GM18858 (cell line): ENCODE results near the gene FOXP2.
"Not testable (repeated sequence)": the region's sequence is repeated elsewhere in the genome, so short reads cannot be mapped to it uniquely, and the experiment has no call there.

Experiments used
- ATAC-seq: cut with Tn5 transposase; IDR thresholded peaks from one replicate; pipeline ENCODE4 v1.9.1; 2021; ENCODE audit not compliant: unreplicated experiment

FOXP2 gene

DNA sequence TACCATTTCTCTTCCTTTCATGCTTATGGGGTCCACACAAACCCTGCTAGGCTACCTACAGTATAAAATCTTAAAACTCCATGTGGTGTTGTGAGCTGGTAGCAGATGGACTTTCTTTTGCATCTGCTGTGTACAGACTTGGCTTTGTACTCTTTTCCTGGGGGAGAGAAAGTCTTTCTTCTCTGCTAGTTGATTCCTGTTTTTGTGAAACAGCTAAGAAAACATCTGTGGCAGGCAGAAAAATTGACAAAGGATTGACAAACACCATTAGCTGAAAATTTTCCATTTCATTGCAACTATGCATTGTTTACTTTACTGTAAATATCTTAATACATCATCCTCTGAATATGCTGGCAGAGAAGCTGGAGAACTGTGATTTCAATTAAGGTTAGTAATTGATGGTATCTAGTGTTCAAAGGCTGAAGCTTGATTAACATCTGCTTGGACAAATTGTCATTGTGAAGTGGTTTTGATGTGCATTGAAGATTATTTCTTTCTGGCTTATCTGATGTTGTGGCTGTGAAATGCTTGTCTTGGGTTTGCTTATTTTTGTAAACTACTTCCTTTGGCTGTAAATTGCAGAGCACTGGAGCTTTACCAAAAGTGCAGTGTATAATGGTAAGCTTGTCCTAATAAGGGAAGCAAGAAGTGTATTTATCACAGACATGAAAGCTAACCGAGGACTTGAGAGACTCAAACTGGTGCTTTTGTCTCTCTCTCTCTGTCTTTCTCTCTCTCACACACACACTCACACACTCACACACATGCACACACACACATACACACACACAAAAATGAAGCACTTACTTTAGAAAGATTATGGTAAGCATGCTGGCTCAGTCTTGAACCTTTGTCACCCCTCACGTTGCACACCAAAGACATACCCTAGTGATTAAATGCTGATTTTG lies at the start of gene FOXP2:
Gene FOXP2 (plus strand): TSS at position 660 of the 908 bp plus-strand sequence. CDS start 11,697 bp downstream, outside the sequence.
- ATAC-seq, result no peak

DNA sequence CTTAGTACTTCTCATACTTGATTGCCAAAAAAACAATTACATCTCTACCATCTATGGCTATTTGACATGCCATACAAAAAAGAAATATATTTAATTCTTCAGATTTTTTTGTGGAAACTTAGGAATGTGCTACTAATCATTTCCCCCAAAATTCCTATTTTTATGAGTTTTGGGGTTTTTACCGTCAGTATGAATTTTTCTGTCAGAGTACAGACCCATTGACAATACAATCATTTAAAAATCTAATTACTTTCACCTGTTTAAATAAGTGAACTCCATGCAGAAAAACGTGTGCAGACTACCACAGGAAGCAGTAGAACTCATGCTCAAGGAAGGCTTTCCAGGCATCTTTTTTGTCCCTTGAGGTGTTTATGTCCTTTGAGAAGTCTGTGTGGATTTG lies 48.8 kb upstream of the FOXP2 start:
- ATAC-seq, result no peak

DNA sequence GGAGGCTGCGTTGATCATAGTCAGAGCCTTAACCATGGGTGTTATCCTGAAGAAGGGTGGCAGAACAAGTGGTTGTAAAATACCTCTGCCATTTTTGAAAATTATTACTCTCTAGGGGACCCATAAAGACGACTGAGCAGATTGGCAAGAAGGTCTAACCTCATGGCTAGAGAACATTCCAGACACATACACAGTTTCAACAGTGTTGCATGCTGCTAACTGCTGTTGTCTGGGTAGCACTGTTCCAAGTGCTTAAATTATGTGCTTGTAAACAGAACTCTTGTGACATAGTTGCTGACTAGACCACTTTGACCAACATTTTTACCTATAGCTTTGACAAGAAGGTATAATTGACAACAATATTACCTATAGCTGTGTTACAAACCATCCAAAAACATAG lies 46.1 kb upstream of the FOXP2 start:
- ATAC-seq, result no peak

DNA sequence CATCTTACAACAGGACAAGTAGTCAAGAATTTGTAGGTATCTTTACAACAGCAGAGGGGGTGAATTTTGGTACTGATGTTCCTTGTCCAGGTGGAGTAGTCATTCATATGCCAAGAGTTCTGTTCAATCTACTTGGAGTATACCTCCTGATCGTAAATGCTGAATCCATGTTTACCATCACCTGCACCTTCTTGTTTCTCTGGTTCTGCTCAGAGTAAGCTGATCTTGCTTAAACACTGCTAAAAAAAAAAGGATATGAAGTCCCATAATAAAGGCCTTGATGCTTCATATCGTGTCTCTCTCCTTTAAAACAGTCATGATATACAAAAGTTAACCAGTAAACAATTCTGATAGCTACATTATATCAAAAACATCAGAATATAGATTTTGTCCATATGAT lies 45.3 kb upstream of the FOXP2 start:
- no peak for ATAC-seq

DNA sequence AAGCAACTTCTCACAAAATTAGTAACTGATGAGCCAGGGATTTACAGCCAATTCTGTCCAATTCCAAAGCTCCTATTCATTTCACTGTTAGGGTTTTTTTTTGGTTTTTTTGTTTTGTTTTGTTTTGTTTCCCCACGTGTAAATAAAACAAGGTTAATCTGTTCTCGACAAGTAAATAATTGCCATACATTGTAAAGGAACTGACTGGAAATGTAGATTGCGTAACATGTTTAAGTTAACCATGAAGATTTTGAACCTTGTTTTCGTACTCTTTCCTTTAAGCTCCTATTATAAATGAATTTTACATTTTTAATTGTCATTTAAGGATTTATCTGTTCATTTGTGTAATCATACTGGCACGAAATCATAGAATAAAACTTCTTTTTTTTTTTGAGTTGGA lies 42.0 kb upstream of the FOXP2 start:
- no peak for ATAC-seq

DNA sequence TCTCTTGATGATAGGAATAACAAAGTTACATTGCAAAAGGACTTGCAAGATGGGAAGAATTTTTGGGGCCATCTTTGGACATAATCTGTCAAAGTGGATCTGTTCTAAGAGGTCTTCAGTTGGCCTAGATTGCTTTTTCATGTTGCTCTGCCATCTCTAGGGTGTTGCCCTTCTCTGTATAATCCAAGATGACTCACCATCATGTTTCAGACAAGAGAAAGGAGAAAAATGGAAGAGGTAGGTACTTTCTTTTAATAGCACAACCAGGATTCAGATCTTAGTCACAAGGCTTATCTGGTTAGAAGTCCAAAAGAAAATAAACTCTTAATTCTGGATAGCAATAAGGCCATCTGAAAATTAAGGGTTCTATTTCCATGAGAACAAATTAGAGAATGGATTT lies 38.7 kb upstream of the FOXP2 start:
- ATAC-seq, result no peak

DNA sequence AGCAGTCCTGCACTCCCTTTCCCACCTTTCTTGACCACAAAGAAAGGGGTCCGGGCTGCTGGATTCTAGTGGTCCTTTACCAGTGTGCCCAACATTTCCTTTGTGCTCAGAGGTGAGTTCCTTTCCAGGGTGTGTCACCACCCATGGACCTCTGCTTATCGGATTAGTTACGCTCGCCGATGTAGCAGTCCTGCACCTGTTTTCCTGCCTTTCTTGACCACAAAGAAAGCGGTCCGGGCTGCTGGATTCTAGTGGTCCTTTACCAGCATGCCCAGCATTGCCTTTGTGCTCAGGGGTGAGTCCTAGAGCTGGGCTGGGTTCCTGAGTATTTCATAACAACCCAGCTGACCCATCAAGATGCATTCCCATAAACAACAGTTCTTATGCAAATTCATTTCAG lies 30.7 kb upstream of the FOXP2 start:
- ATAC-seq, result not testable (repeated sequence)

DNA sequence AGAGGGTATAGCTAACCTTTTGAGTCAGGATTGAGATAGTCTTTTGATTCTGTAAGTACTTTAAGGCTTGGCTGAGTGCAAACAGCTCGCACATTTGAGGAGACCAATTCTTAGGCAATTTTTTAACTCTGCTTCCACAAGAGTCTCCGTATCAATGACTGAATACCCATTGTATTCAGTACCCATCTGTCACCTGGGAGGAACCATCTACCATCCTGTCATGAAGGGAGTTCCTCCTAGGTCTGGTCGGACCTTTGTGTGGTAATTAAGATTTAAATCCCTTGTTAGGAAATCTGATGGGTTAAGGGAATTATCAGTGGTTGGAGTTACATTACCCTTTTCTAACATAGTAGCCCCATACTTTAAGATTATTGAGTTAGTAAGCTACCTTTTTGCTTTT lies 30.3 kb upstream of the FOXP2 start:
- ATAC-seq, result not testable (repeated sequence)

DNA sequence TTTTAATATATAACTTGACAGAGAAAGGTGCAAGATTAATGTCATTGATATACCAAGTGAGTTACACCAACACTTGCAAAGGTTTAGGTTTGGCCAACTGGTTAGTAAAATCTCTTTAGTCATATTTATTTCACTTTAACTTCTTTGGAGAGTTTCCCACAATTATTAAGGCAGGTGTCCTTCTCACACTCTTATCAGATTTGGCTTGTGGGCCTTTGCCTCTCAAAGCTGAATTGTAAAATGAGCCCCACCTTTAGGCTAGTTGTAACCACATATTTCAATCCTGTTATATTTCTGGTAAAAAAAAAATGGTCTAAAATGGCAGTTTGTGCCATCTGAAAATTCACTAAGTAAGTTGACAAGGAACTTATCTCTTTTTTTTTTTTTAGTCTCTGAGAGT lies 26.6 kb upstream of the FOXP2 start:
- ATAC-seq, result no peak

DNA sequence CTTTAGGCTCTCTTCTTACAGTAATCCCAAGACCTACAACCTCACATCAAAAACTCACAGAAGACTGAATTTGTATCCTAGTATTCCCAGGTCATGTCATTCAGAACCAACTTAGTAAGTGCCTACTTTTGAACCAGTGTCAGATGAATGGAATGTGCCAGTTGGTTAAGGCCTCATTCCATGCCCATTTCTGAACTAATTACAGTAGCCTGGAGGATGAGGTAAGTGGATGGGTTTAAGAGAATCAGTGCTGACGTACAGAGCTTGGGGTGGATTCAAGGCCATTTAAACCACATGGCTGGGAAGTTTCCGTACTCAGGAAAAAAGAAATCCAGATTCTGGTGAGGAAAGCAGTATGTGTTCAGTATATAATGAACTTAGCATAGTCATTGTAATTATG lies 21.9 kb upstream of the FOXP2 start:
- ATAC-seq, result no peak

DNA sequence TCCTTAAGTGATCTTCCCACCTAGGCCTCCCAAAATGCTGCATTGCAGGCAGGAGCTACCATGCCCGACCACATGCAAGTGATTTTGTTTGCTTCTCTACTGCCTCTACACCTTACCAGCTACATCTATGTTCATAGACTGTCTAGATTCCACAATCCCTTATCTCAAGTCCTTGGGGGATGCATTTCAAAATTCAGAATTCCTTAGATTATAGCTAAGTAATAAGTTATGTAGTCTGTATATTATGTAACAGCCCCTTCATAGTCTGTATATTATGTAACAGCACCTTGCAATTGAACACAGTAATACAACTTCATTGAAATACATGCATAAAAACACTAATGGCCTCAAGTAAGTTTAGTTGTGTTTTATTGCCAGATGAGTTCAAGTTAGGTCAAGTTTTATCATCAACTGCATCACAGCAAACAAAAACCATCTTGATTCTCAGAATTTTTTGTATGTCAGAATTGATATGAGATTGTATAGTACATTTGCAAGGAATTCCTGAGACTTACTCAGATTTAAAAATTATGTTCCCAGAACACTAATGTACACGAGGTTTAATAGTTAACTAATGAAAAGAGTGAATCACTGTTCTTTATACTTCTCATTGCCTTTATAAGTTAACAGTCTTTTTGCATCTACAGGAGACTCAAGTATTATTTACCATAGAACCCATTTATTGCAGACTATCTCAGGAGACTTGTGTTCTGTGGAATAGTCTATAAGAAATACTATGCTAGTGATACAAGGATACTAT lies 11.6 kb upstream of the FOXP2 start:
- ATAC-seq, result no peak

DNA sequence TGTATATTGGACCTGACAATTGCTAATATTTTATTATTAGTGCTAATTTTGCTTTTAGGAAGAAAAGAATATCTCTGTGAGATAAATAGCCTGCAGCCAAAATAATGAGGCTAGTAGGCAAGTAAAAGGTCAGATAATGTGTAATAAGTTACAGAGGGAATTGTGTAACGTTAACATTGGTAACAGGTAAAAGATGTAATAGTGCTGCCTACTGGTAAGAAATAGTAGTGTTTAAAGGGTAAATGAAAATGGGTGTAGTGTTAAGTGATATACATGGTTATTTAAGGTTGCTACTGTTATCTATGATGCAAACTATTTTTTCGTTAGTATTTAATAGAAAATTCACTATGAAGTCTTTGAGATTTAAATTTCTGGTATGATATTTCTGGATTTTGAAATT lies 9.2 kb upstream of the FOXP2 start:
- ATAC-seq, result peak; percentile 82

DNA sequence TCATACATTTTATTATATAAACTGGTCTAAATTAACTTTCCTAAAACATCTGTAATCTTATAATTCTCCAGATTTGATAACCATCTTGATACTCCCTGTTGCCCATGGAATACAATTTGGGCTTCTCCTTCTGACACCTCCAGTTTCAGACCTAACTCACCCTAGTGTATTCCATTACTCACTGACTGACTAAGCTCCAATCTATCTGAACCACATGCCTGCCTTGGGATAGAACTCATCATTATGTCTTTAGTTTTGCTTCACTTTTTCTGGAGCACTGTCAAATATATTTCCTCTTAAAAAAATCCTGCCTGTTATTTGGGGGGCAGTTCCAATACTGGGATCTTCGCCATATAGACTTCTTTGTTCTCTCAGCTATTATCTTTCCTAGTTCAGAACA lies 4.9 kb upstream of the FOXP2 start:
- ATAC-seq, result no peak

DNA sequence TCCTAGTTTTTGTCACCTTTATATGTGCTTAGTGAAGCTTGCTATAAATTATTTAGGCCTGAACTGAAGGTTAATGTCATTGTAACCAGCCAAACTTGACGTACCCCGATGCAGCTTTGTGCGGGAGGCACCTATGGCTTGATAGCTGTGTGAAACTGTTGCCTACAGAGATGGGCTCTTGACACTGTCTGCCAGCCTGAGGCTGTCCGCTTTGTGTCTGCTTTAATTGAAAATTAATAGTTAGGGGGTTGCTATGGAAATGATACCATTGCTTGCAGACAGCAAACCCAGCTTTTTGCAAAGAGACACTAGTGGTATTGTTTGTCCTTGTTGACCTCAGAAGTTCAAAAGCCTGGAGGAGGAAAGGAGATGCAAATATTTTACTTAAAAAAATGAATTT lies 2.1 kb upstream of the FOXP2 start:
- ATAC-seq, result no peak

DNA sequence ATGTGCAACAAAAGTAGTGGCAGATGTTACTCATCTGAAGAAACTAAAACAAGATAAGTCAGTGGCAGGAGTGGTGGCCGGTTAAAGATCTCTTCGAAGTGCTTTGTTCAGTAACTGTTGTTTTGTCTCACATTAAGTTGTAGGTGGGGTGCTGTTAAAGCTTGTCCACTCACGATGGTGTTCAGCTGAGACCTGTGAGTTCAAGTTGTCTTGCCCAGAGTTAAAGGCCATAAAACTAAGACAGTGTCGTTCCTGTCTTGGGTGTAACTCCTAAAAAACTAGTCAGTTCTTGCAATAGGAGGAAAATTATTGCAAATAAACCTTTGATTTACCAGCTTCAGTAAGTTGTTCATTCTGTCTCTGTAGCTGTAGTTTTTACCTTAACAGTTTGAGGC lies 857 bp upstream of the FOXP2 start:
- ATAC-seq, result no peak

DNA sequence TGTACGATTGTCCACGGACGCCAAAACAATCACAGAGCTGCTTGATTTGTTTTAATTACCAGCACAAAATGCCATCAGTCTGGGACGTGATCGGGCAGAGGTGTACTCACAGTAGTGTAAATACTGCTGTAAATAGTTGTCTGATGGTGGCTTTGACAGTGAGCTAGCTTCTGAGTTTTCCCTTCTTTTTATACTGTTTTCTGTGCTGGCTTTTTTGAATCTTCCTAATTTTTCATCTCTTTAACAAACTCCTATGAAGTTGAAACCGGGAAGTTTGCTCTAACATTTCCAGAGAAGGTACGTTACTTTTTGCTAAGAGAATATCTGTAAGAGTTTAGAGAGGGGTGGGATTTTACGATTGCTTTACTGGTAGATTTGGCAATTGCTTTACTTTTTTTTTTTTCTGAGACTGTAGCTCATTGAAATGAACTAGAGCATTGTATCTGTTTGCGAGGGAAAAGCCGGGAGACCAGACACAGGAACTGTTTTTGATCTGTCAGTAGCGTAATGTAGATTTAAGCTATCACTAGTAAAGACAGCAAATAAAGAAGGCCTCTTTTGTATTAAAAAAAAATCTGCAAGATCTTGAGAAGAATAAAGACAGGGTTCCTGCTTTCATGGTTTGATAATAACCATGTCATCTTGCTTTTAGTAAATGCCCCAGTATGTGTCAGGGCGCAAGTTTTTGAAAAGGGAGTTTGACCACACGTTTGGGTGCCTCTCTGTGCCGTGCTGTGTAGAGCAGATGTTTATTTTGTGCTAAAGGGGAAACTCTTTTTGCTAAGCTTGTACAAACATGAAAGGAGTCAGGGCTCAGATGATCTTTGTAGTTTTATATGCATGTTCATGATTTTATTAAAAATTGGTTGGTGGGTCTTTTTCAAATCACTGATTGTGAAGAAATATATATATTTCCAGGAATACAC lies 712 bp downstream of the FOXP2 start:
- no peak for ATAC-seq

DNA sequence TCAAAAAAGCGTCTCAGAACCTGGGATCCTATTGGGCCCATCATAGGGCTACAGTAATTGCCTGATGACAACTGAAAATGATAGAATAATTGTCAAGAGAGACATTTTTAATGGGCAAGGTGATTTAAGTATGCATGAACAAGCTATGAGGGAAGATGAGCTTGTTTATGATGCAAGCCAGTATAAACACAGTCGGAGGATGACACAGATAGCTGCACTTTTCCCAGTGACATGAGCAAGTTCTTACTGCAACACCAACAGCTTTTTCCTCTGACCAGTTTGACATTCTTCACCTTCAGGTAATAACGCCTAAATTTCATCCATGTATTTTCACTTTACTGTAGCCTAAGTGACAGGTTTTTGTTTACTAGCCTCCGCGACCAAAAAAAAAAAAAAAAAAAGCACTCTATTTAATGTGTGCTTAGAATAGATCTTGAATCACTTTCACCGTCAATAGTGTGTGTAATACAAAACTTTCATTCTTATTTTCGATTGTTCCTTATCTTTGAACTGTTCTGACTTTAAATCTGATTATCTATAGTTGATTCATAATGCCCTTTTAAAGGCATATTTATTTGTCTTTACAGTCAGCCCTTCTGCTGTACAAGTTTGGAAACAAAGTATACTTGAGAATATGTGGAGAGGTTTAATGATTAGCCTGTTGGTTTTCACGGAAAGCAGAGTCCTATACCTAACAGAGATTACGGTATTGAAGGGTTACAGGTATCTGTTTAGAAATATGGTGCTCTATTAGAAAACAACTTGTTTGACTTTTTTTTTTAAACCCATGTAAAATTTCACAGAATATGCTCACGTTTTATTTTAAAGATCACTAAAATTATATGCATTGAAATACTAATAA lies 1.7 kb downstream of the FOXP2 start:
- ATAC-seq, result no peak

DNA sequence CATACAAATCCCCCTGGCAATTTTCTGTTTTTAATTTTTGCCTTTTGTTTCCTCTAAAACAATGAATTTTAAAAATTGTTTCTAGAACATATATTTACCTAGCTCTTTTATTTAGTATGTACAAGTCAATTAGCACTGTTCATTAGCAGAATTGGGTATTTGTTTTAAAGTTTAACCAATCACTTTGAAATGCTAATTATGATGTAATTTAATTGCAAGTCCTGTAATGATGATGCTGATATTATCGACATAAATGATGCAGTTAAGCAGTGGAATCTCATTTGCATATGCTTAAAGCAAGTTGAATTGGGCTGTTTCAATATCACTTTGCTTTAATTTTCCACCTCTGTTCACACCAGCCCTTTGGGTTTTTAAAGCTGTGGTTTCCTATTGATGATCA lies 2.7 kb downstream of the FOXP2 start:
- no peak for ATAC-seq

DNA sequence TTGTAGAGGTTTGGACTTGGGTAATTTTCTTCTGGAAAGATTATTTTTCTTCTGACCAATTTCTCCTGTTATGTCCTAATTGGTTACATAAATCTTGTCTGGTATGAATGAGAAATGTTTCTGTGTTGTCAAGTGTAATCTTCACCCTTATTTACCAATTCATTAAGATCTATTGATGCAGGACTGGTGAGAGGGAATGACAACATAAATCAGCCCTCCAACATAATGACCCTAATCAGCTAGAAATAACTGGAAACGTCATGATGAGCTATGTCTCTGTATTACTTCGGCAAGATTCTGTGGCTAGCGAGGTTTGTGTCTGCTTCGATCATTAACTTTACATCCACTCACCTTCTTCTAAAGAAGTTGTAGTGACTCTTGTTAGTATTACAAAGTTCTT lies 3.5 kb downstream of the FOXP2 start:
- ATAC-seq, result no peak
